SK-N-SH (cell line): ENCODE data around the gene CARD19.

Source experiments
- CTCF ChIP-seq: fragments of 200-600 bp; sonication (generic); IDR thresholded peaks from 2 replicates; pipeline ENCODE4 v1.6.1; 2017; ENCODE audit warnings: antibody characterized with exemption, mild to moderate bottlenecking, moderate library complexity
- ELF1 ChIP-seq: IDR thresholded peaks from 2 replicates; pipeline ENCODE4 v1.4.0; 2012
- EP300 ChIP-seq, 2 experiments: IDR thresholded peaks; 2 replicates each; pipeline versions ENCODE4 v1.4.0 to v1.6.1; 2012; ENCODE audit warnings: borderline replicate concordance in 1 of 2, low read depth in 1 of 2, low read length in 1 of 2
- FOXM1 ChIP-seq: IDR thresholded peaks from 2 replicates; pipeline ENCODE4 v1.4.0; 2012; ENCODE audit warnings: low read depth, mild to moderate bottlenecking
- GABPA ChIP-seq: IDR thresholded peaks from 2 replicates; pipeline ENCODE4 v1.4.0; 2012; ENCODE audit warnings: low read depth, mild to moderate bottlenecking
- MAX ChIP-seq: IDR thresholded peaks from 2 replicates; pipeline ENCODE4 v1.4.0; 2012; ENCODE audit warnings: low read depth
- NRF1 ChIP-seq: IDR thresholded peaks from 2 replicates; pipeline ENCODE4 v1.6.1; 2012; ENCODE audit warnings: low read depth, mild to moderate bottlenecking, low read length
- YY1 ChIP-seq: IDR thresholded peaks from 2 replicates; pipeline ENCODE4 v1.4.0; 2012; ENCODE audit warnings: low read depth, mild to moderate bottlenecking

GRCh38 chr9:93112864-93113389, 16.9 kb downstream of the CARD19 start:
- TF ChIP-seq FOXM1 (no peak), CTCF (no peak), GABPA (no peak), MAX (no peak), YY1 (no peak), NRF1 (no peak), ELF1 (no peak), EP300 (IDR thresholded peaks at IDR 0.05; ENCODE audit: borderline replicate concordance in 1 of 2, low read depth in 1 of 2, low read length in 1 of 2) (no peak)
